Stimulated activated CD4-positive, alpha-beta T cell treated with anti-CD3 and anti-CD28 coated beads, TNF-alpha, amount 100 ng/mL, for 4 hours (primary cell): ENCODE results near the gene ADARB2.

Experiments
- DNase-seq, 3 experiments: peaks; one replicate each; pipeline ENCODE4 v3.0.0-alpha.2; 2020; ENCODE audit warnings: low read depth in 3 of 3

ADARB2 gene

DNA sequence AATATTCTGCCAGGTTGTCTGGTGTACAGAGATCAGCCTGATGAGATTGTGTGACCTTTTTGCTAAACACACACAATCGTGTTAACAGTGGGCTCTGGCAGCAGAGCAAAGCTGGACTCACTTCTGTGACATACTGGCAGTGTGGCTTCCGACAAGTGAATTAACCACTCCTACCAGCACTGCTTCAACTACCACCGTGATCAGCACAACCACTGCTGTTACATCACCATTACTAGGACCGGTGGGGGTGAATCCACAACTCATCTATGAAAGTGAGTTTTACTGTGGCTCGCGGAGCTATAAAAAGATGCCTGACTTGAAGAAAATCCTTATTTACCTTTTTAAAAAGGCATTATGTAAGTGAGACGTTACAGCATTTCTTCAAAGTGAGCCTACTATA is 545.6 kb downstream of the ADARB2 start:
- no peak for DNase-seq

DNA sequence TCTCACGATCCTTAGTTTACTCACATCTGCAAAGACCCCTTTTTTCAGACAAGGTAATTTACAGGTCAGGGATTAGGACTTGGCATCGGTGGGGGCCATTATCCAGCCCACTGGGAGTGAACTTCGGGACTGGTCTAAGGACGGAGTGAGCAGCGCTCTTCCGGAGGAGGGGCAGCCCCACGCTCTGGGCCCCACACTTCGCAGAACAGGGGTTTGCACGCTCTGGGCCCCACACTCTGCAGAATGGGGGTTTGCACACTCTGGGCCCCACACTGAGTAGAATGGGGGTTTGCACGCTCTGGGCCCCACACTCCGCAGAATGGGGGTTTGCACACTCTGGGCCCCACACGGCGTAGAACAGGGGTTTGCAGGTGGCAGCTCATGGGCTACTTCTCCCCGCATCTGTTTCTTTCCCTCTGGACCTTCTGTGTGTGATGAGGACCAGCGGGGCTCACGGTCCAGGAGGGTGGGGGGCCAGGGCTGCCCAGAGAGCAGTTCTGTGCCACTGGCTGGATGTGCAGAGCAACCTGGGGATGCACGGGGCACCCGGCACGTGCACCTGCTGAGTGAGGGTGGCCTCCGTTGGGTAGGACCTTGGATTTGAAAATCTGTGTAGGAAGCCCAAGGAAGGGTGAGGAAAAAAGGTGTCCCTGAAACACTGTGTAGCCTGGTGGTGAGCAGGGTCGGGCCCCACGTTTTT is 546.4 kb downstream of the ADARB2 start:
- DNase-seq = no peak

- DNase-seq = no peak
Measured at GRCh38 chr10:1190052-1190395, 547.3 kb downstream of the ADARB2 start.

- DNase-seq = no peak
Measured at GRCh38 chr10:1189166-1190051, 547.9 kb downstream of the ADARB2 start.

DNA sequence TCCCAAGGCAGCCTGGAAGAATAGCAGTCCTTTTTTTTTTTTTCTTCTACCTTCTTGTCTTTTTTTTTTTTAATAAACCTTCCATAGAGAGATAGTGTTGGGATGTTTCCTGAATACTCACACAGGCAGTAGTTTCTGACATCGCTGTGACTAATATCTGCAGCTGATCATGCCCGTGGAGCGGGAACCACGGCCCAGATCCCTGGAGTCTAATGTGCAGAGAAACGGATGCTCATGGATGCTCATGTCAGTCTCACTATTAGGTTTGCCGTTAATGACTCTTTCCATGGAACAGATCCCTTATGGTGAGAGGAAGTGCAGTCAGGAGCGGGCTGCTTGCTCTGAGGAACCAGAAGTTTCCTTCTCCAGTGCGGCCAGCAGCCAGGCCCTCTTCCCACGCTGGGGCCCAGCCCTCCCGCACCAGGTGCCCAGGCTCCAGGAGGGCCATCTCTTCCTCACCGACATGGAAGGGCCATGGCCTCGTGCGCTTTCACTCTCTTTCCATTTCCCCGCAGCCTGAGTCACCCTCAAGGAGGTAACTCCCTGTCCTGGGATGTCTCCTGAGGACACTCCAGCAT is 548.7 kb downstream of the ADARB2 start:
- no peak for DNase-seq

- DNase-seq = no peak
Measured at GRCh38 chr10:1187855-1188557, 549.3 kb downstream of the ADARB2 start.

- no peak for DNase-seq
Measured at GRCh38 chr10:1187151-1187854, 550.0 kb downstream of the ADARB2 start.

DNA sequence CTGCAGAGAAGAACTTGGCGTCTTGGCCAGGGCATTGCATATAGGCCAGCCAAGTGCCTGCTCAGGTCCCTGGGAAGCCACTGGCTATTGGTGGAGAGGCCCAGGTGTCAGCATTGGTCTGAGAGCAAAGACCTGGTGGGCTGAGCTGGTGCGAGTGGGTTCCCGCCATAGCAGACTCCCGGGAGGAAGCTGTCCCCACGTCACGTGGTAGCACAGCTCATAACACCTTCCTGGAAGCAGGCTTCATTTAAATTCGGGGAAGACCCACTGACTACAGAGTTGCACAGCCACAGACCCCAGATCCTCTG is 550.7 kb downstream of the ADARB2 start:
- DNase-seq = no peak

DNA sequence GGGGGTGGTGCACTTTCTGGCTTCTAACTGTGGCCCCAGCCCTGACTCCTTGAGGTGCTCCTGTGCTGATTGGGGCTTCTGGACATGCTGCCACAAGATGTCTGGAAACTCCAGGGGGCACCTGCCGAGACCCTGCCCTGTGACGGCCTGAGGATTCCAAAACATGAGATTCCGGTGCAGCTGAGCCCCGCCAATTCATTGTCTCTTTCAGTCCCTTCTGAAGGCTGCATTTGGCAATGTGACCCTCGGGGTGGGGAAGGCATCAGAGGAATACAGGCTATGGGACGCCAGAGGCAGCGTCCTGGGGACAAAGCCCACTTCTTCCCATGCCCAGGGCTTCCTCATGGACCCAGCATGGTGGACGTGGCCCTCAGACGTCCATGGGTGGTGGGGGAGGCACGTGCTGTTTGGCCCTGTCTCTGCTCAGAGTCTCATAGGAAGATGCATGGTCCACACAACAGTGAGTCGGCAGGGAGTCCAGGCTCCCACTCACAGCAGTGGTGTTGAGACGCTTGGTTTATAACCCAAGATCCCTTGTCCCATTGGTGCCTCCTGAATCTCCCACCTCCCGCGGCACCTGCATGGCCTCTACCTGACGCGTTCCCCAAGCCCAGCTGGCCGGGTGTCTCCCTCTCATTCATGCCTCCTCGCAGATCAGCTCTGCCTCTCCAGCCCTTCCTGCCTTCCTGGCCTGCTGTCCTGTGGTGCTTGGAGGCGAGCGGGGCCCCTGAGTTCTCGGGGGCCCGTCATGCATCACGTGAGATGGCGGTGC is 551.2 kb downstream of the ADARB2 start:
- DNase-seq = no peak

DNA sequence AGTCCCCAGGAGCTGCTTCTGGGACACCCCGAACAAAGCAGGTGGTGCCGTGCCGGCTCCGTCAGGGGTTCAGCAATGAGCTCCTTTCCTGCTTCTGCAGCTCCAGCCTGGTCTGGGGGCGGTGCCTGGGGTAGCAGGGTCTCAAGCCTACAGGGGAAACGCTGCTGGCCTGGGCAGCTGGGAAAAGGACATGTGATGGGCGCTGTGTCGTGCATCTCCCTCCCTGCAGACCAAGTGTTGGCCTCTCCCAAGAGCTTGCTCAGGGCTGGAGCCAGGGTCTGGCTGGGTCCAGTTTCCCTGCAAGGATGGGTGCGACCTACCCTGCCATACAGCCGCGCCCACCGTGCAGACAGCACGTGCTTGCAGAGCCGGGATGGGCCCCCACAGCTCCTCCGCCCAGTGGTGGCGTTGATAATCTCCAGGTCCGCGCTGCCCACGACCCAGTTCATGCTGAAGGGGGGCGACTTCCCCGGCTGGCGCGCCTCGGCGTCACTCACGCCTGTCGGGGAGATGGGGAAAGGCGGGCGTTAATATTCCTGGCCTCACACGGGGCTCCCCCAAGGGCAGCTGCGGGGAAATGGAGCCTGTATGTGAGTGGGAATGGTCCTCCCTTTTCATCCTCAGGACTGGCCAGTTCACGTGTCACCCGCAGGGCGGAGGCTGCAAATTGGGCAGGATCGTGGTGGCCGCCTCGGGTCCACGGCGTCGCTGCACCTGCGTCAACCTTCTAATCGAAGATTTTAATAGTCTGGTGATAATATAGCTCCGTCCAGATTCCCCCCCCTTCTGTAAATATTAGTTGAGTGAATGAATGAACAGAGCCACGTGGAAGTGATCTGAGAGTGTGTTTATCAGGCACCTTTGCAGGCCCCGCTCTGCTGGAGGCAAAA is 552.5 kb downstream of the ADARB2 start:
- no peak for DNase-seq

- DNase-seq = no peak
Measured at GRCh38 chr10:1183701-1184100, 553.6 kb downstream of the ADARB2 start.

DNA sequence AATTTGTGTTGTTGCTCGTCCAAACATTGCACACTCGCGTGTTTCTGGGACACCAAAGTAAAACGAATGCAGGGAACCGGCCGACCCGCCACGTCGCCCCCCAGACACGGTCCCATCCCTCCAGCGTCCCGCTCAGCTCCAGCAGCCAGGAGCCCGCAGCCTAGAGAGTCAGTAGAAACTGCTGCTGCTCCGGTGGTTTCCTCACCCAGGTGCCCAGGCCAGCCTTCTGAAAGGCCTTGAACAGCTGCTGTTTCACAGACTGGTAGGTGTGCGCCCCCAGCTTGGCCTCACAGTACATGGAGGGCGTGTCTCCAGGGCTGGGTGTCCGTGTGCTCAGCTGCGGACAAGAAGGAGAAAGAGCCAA is 554.3 kb downstream of the ADARB2 start:
- DNase-seq = no peak

GRCh38 chr10:1182280-1183032 is 554.9 kb downstream of the ADARB2 start:
- no peak for DNase-seq

GRCh38 chr10:1180836-1181235 is 556.5 kb downstream of the ADARB2 start:
- DNase-seq = no peak

DNA sequence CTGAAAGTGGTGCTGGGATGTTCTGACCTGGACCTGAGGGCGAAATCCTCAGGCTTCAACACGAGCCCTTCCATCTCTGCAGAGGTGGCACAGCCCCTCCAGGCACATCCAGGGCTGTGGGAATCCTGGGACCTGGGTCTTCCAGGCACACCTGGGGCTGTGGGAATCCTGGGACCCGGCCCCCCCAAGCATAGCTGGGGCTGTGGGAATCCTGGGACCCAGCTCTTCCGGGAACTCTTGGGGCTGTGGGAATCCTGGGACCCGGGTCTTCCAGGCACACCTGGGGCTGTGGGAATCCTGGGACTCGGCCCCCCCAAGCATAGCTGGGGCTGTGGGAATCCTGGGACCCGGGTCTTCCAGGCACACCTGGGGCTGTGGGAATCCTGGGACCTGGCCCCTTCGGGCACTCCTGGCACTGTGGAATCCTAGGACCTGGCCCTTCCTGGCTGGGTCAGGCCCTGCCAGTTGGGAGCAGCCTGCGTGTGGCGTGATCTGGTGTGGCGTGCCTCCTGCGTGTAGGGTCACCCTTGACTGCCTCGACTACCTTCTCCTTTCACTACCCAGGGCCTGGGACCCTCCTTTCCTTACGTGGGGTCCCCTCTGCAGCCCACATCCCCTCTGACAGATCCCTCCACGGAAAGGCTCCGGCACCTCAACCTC is 557.1 kb downstream of the ADARB2 start:
- DNase-seq = no peak

- no peak for DNase-seq
Measured at GRCh38 chr10:1179346-1180070, 557.8 kb downstream of the ADARB2 start.

DNA sequence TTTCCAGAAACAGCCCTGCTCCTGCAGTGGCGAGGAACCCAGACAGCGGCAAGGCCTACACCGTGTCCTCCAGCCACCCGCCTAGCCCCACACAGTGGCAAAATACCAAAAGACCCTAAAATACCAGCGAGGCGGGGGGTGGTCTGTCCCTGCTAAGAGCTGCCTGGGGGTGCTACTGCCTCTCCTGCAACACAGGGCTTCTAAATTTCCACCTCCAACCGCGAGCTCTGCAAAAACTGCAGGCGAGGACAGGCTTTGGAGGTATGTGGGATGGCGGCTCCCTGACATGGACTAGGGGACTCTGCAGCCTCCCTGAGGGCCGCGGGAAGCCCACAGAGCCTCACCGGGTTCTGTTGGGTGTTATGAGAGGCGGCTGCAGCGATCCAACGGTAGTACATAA is 558.8 kb downstream of the ADARB2 start:
- no peak for DNase-seq

DNA sequence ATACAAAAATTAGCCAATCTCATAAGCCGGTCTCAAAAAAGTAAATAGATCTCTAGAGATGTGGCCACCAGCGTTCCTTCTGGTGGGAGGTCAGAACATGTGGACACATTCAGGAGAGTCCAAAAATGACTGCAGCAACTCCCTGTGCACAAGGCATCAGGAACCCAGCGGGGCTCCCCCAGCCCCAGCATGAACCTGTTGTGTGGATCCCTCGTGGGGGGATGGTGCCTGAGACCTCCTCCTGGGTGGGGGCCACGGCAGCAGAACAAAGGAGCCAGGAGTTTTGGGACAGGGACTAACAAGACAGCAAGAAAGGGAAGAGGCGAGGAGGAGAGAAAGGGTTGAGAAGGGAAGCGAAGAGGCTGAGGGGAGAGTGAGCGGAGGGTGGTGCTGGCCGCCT is 559.4 kb downstream of the ADARB2 start:
- no peak for DNase-seq
